B cell (primary cell): ENCODE data around the gene ADM2. TPM values are rescaled to one million over a fixed set of nuclear protein-coding genes. Genes with fewer than 3 reads are reported as not detected.

Experiments used
- ATAC-seq: fragments of 200-7000 bp; cut with Tn5 transposase; one replicate; pipeline ENCODE4 v1.10.0; 2021; ENCODE audit warnings: low read depth, mild to moderate bottlenecking, moderate number of reproducible peaks, moderate library complexity
- CTCF ChIA-PET: fragments of 350-600 bp; sonication (Branson Sonifier 250); formaldehyde crosslinking; loops from one replicate; lab custom pipeline; 2021; ENCODE audit warnings: antibody characterized with exemption, inconsistent platforms; lab: Charles Lee
- POLR2A ChIA-PET: fragments of 350-600 bp; sonication (Branson Sonifier 250); formaldehyde crosslinking; loops from one replicate; lab custom pipeline; 2021; ENCODE audit warnings: antibody characterized with exemption; lab: Charles Lee
- DNase-seq: peaks from one replicate; pipeline ENCODE4 v3.0.0; 2013
- H2AFZ ChIP-seq: 2 replicates; pipeline ENCODE4 v1.6.1; 2012; ENCODE audit warnings: mild to moderate bottlenecking, low read depth, low read length; ENCODE audit not compliant: insufficient read depth, poor library complexity, severe bottlenecking
- H3K27ac ChIP-seq, 2 donors: 1 replicate in 1 of 2; 2 replicates in 1 of 2; pipeline ENCODE4 v1.5.1; 2012 to 2013; ENCODE audit warnings: low read length in 2 of 2, mild to moderate bottlenecking in 2 of 2, moderate library complexity in 1 of 2
- H3K27me3 ChIP-seq, 4 experiments: fragments of 200-600 bp in 1 of 4; sonication (generic) in 1 of 4; replicated peaks in 1 of 4; 1 replicate in 2 of 4; 2 replicates in 2 of 4; pipeline versions ENCODE4 v1.6.1 to v1.7.0; 2013 to 2016; ENCODE audit warnings: low read length in 3 of 4, mild to moderate bottlenecking in 2 of 4, mixed read lengths in 1 of 4, moderate library complexity in 1 of 4; ENCODE audit not compliant: insufficient read depth in 4 of 4, control insufficient read depth in 3 of 4; ENCODE audit errors: control extremely low read depth in 1 of 4
- H3K36me3 ChIP-seq, 2 experiments: replicated peaks in 1 of 2; 1 replicate in 1 of 2; 2 replicates in 1 of 2; pipeline versions ENCODE4 v1.6.1 to v1.7.1; 2013; ENCODE audit warnings: low read length in 1 of 2; ENCODE audit not compliant: insufficient read depth in 2 of 2, control insufficient read depth in 1 of 2; ENCODE audit errors: control extremely low read depth in 1 of 2, extremely low read depth in 1 of 2
- H3K4me1 ChIP-seq, 2 donors: fragments of 200-600 bp in 1 of 2; sonication (generic) in 1 of 2; 1 replicate in 1 of 2; 2 replicates in 1 of 2; pipeline versions ENCODE4 v1.5.1 to v1.6.1; 2013 to 2017; ENCODE audit warnings: low read length in 2 of 2; ENCODE audit not compliant: control insufficient read depth in 2 of 2, insufficient read depth in 2 of 2
- H3K4me2 ChIP-seq: replicated peaks from 2 replicates; pipeline ENCODE3; 2012; ENCODE audit warnings: mild to moderate bottlenecking, low read depth, low read length; ENCODE audit not compliant: poor library complexity, severe bottlenecking
- H3K4me3 ChIP-seq, 5 experiments: fragments of 200-600 bp in 1 of 5; sonication (generic) in 1 of 5; 1 replicate in 3 of 5; 2 replicates in 2 of 5; pipeline versions ENCODE4 v1.5.1 to v1.7.0; 2011 to 2016; ENCODE audit warnings: low read length in 4 of 5, mild to moderate bottlenecking in 4 of 5, low read depth in 2 of 5, control low read depth in 1 of 5, moderate library complexity in 1 of 5; ENCODE audit not compliant: insufficient read depth in 1 of 5; ENCODE audit errors: control extremely low read depth in 1 of 5, extremely low read depth in 1 of 5
- H3K79me2 ChIP-seq: fragments of 200-600 bp; sonication (generic); one replicate; pipeline ENCODE4 v1.6.0; 2016; ENCODE audit warnings: low read length; ENCODE audit not compliant: control insufficient read depth, insufficient read depth
- H3K9ac ChIP-seq: fragments of 200-600 bp; sonication (generic); 2 replicates; pipeline ENCODE4 v1.6.1; 2017; ENCODE audit warnings: mild to moderate bottlenecking, low read length, moderate library complexity
- H3K9me3 ChIP-seq, 3 donors: one replicate each; pipeline versions ENCODE4 v1.6.1 to v1.7.1; 2013; ENCODE audit warnings: low read length in 2 of 3; ENCODE audit not compliant: control insufficient read depth in 2 of 3, insufficient read depth in 1 of 3; ENCODE audit errors: control extremely low read depth in 1 of 3
- H4K20me1 ChIP-seq: 2 replicates; pipeline ENCODE4 v1.6.0; 2012; ENCODE audit warnings: mild to moderate bottlenecking, low read length; ENCODE audit not compliant: insufficient read depth, control insufficient read depth, poor library complexity, severe bottlenecking
- H3K27ac Mint-ChIP-seq: one replicate; pipeline ENCODE4 v1.8.0; 2021; ENCODE audit warnings: mixed read lengths
- H3K27me3 Mint-ChIP-seq: one replicate; pipeline ENCODE4 v1.8.0; 2021; ENCODE audit warnings: mixed read lengths
- H3K4me1 Mint-ChIP-seq: one replicate; pipeline ENCODE4 v1.8.0; 2021; ENCODE audit warnings: mixed read lengths
- H3K4me3 Mint-ChIP-seq: one replicate; pipeline ENCODE4 v1.8.0; 2021; ENCODE audit warnings: mixed read lengths
- H3K9me3 Mint-ChIP-seq: one replicate; pipeline ENCODE4 v1.8.0; 2022; ENCODE audit warnings: mixed read lengths; ENCODE audit not compliant: insufficient read depth
- CTCF ChIP-seq: fragments of 200-600 bp; IDR thresholded peaks from one replicate; pipeline ENCODE4 v1.8.0; 2022; ENCODE audit warnings: antibody characterized with exemption, mild to moderate bottlenecking
- EZH2 ChIP-seq: IDR thresholded peaks from 2 replicates; pipeline ENCODE4 v1.6.1; 2012; ENCODE audit warnings: borderline replicate concordance, low read depth, mild to moderate bottlenecking, moderate library complexity, low read length; ENCODE audit not compliant: insufficient read depth, poor library complexity, severe bottlenecking
- WGBS: methylation state at CpG from one replicate; pipeline ENCODE4 v1.1.5; 2013; ENCODE audit warnings: missing lambda C conversion rate; ENCODE audit not compliant: insufficient coverage; 5-methylcytosine and 5-hydroxymethylcytosine counted together
- intact Hi-C: fragments of 100-400 bp; cut with micrococcal nuclease; formaldehyde crosslinking; loops from one replicate; pipeline ENCODE4 v1.10.0; 2022
- polyA plus RNA-seq: library from polyadenylated mRNA; depleted of rRNA; stranded (reverse); fragments of >200 nt; gene quantifications from 2 replicates; pipeline ENCODE4 v1.2.3, GENCODE V29; 2012
- total RNA-seq, 2 donors: library from RNA; stranded (reverse); fragments of 120-200 nt in 1 of 2; gene quantifications; 1 replicate in 1 of 2; 2 replicates in 1 of 2; pipeline versions ENCODE4 v1.2.3 to v1.2.4, GENCODE V29; 2013 to 2022

The ADM2 gene
- total and polyA plus RNA-seq, 2 donors (not counting 1 experiment from before 2014, with no cell fraction given) = 0.67 to 3.7 TPM

GRCh38 chr22:50485221-50486131 is 4.1 kb downstream of the ADM2 start:
- Histone ChIP-seq H3K9ac (no peak overlapping the region), H3K9me3 (peaks cover 0 to 3% (median 0%) of the 10 kb centered on the region in 3 donors), H4K20me1 (peaks cover 5% of the 10 kb centered on the region), H3K27me3 (peaks cover 0 to 26% (median 6%) of the 10 kb centered on the region in 4 experiments), H3K4me2 (no peak overlapping the region), H3K4me1 (peaks cover 16 to 32% of the 10 kb centered on the region in 2 donors), H3K79me2 (peaks cover 4% of the 10 kb centered on the region), H2AFZ (no peak overlapping the region), H3K27ac (no peak overlapping the region), H3K36me3 (no peaks in the 10 kb centered on the region), H3K4me3 (no peak overlapping the region)
- H3K4me1 Mint-ChIP-seq = peaks cover 19% of the 10 kb centered on the region
- 71% methylated on average over 29 of the region's 29 CpGs for WGBS
- intact Hi-C loops = no loop called here
- ChIA-PET CTCF (interaction anchor here (1.1 to 2.0 kb wide), 4 partner anchors 12 to 157 kb away, joined by 3 to 4 read pairs (median 4); no protein-coding TSS in a partner anchor), POLR2A (interaction anchor here (0.7 kb wide), 1 partner anchor 80 kb away, joined by 3 read pairs; no protein-coding TSS in a partner anchor)
- peak overlapping the region; percentile 26 for H3K27ac Mint-ChIP-seq
- H3K9me3 Mint-ChIP-seq = no peaks in the 10 kb centered on the region
- DNase-seq (no peak), ATAC-seq (no peak)
- TF ChIP-seq CTCF (no peak), EZH2 (no peak)
- H3K27me3 Mint-ChIP-seq = no peaks in the 10 kb centered on the region
- no peak overlapping the region for H3K4me3 Mint-ChIP-seq
